ENCODE measurements around the gene RGS19.

- TF ChIP-seq REST (IDR thresholded peaks at IDR 0.05; ENCODE audit: low read depth): no peak
- no peak for TF ChIP-seq MAX (IDR thresholded peaks at IDR 0.05)
- TF ChIP-seq FOXM1 (IDR thresholded peaks at IDR 0.05; ENCODE audit: borderline replicate concordance, low read depth): no peak
- no peak for TF ChIP-seq TAF1 (IDR thresholded peaks at IDR 0.05; ENCODE audit: low read depth)
- TF ChIP-seq EGR1 (IDR thresholded peaks at IDR 0.05): no peak
- TF ChIP-seq EP300 (IDR thresholded peaks at IDR 0.05; ENCODE audit: borderline replicate concordance): no peak
- TF ChIP-seq CEBPB (IDR thresholded peaks at IDR 0.05): no peak
- TF ChIP-seq USF1 (IDR thresholded peaks at IDR 0.05): no peak
- no peak for TF ChIP-seq RAD21 (IDR thresholded peaks at IDR 0.05; ENCODE audit: low read depth)
- TF ChIP-seq YY1 (IDR thresholded peaks at IDR 0.05; ENCODE audit: low read depth): no peak
Observed at GRCh38 chr20:64035933-64036345, 43.4 kb downstream of the RGS19 start, which contains the start of gene C20orf204.
